Activated CD8-positive, alpha-beta memory T cell treated with anti-CD3 and anti-CD28 coated beads, Interleukin-2, amount 50 U/mL, for 1 hour (primary cell): ENCODE results near the gene ELF5.

Experiments used
- DNase-seq: peaks from one replicate; pipeline ENCODE4 v3.0.0-alpha.2; 2020; ENCODE audit errors: extremely low read depth

Gene ELF5

GRCh38 chr11:34513682-34514449, at the start of gene ELF5:
Gene ELF5 (minus strand): TSS chr11:34513794. CDS start chr11:34505749, 8,045 bp downstream.
- DNase-seq, result no peak

DNA sequence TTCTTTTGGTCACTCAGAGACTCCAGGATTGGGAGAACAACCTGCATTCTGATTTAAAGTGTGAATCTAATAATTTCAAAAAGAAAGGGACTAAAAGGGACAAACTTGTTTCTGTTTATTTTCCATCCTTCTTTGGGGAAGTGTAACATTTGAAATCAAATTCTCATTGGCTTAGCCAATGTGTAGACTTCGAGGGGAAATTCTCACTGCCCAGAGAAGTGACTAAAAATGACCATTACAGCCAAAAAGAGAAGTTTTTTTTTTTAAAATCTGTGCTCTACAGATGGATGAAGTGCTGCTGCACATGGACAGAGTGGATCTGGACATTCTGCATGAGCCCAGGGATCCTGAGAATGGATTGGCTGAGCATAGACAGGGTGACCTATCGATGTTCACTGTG, 49.4 kb upstream of the ELF5 start:
- DNase-seq, result no peak

DNA sequence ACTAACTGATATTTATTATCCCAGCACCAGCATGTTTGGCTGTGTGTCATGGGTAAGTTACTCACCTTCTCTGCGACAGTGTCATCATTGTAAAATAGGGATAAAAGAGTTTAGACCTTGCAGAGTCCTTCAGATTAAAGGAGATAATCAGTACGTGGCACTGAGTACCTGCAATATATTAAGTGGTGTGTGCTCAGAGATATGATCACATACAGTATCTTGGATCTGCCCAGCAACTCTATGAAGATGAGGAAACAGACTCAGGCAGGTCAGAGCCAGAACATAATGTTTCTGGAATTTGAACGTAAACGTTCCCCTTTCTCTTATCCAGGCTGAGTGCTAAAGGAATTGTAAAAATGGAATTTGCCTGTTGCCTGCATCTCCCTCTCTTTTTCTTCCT, 46.9 kb upstream of the ELF5 start:
- no peak for DNase-seq

GRCh38 chr11:34558673-34559072, 45.1 kb upstream of the ELF5 start:
- DNase-seq, result no peak

GRCh38 chr11:34558211-34558610, 44.6 kb upstream of the ELF5 start:
- DNase-seq, result no peak

- no peak for DNase-seq
These were observed 38.7 kb upstream of the ELF5 start for GRCh38 chr11:34552270-34552669.

DNA sequence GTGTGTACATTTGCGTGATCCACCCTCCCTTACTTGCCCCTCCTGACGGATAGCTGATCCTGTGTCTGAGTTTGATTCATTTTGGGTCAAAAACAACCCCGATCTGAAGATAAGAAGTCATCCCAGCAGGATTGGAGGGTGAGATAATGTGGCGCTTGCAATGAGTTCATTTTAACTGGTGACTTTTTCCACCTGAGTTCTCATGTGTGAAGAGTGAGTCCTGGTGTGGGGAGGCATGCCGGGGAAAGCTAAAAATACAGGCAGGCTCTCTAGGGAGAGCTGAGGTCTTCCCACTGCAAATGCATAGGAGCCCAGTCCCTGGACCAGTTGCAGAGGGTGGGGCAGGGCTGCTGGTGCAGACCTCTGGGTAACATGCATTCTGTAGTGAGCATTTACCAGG, 35.7 kb upstream of the ELF5 start:
- no peak for DNase-seq

- no peak for DNase-seq
These were observed 34.7 kb upstream of the ELF5 start for GRCh38 chr11:34548278-34548677.

DNA sequence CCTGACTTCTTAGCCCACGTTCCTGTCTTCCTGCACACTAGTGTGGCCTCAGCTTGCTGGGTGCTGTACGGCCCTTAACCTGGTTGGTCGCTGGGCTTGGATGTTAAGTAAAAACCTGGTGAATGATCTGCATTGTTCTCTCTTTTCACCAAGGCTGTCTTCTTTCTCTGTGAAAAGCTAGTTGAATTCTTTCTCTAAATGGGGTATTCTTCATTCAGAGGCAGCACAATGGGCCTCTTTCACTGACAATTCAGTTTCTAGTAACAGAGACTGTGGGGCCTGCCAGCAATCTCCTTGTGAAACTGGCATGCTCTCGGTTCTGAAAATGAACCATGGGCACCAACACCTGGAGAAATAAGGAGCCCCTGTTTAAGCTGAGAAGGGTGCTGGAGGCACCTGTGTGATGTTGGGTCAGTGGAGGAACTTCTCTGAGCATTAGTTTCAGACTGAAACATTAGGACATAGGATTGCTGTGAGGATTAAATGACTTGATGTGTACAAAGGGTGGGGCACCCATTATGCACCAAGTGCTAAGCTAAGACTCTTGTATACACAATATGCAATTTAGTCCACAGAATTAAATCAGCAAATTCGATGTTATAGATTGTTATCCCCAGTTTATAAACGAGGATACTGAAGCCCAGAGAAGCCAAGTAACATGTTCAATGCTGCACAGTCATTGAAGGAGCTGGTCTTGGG, 33.1 kb upstream of the ELF5 start:
- DNase-seq, result no peak

DNA sequence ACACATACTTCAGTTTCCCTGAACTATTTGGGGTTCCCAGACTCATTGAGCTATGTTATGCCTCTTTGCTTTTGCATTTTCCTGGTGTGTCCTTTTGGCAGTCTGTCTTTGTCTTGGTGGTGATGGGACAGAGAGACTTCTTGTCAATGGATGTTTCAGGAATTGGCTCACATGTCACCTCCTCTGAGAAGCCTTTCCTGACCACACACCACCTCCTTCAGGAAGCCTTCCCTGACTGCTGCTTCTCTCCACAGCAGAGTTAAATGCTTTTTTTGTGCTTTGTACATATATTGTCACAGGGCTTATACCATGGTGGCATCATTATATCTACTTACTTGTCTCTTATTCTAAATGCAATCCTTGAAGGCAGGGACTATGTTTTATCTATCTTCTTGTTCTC, 28.5 kb upstream of the ELF5 start:
- no peak for DNase-seq

GRCh38 chr11:34540870-34541269, 27.3 kb upstream of the ELF5 start:
- DNase-seq, result no peak

GRCh38 chr11:34537636-34538035, 24.0 kb upstream of the ELF5 start:
- DNase-seq, result no peak

DNA sequence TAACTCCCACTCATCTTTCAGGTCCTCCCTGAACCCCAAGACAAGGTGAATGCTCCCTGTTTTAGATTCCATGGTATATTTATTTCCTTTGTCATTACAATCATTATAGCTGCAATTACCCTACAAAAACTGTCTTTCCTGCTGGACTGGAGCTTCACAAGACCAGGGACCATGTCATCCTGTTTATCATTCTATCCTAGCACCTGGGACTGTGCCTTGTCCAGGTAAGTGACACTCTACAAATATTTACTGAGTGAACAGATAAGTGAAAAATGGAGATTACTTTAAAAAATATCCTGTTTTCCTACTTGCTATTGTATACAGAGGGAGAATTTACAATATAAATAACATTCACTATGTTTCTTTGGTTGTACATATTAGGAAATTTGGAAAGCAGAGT, 22.5 kb upstream of the ELF5 start:
- DNase-seq, result no peak

DNA sequence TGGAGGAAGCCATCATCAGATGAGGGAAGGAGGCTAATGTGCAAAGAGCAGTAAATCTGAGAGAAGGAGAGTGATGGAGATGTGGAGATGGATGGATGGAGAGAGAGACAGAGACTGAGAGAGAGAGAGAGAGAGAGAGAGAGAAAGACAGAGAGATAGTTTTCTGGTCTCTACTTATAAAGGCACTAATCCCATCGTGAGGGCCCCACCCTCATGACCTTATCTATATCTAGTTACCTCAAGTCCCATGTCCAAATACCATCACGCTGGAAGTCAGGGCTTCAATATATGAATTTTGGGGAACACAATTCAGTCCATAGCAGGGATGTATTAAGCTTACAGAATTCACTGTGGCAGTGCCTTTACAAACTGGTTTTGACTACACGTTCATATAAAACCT, 21.2 kb upstream of the ELF5 start:
- no peak for DNase-seq

DNA sequence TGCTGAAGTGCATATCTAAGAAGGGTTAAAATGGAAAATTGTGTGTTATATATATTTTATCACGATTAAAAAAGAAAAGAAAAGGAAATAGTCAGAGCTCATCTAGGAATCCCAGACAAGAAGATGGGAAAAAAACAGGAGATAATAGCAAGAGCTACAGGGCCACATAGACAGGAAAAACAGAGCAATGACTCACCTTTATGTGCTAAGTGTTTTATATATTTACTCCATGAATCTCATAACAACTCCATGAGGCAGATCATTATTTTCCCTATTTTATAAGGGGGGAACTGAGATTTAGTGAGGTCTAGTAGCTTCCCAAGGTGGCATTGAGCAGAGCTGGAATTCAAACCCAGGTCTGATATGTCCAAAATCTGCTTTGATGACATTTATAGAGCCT, 18.1 kb upstream of the ELF5 start:
- no peak for DNase-seq

DNA sequence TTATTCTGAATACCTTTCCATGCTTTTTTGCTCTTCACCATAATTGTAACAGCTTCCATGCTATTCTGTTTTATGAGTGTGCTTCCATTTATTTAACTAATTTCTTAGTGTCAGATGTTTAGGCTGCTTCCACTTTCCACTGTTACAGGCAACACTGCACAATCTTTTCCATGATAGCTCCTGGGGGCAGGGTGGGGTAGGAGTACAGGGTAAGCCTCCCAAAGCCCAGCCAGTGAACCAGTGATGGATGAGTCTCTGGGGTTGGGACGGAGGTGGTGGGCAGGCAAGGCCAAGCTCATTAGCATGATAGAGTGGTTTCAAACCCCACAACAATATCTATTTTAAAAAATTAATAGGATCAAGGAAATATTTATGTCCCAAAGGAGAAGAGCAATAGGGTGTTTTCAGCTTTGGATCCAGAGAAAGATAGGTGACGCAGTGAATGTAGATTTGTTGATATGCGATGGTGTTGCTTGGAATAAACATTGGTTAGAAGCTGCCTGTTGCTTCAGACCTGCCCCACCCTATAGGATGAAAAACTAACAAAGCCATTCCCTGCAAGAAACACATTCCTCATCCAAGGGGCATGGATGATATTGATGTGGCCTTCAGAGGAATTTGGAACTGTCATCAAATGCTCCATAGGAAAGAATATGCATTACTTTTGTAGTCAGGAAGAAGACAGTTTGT, 17.1 kb upstream of the ELF5 start:
- no peak for DNase-seq

GRCh38 chr11:34529643-34530042, 16.0 kb upstream of the ELF5 start:
- no peak for DNase-seq

GRCh38 chr11:34528072-34528471, 14.5 kb upstream of the ELF5 start:
- DNase-seq, result no peak

- no peak for DNase-seq
These were observed 12.5 kb upstream of the ELF5 start for GRCh38 chr11:34525888-34526657.

- no peak for DNase-seq
These were observed 11.5 kb upstream of the ELF5 start for GRCh38 chr11:34525098-34525497.

DNA sequence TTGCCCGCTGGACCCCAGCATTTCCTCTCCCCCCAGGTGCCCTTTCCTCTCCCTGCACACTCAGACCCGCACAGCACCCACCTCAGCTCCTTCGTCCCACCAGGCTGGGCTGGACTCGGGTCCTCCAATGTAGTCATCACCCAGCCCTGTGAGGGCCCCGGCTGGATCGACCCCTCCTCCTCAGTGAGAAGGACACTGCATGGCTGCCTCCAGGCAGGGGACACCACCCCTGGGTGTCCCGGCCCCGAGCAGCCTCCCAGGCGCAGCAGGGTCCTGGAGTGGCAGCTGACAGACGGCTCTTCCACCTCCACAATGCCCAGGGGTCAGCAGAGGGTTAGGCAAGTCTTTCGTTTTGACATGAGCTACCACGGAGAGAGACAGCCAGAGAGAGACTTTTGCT, 11.1 kb upstream of the ELF5 start:
- DNase-seq, result no peak

DNA sequence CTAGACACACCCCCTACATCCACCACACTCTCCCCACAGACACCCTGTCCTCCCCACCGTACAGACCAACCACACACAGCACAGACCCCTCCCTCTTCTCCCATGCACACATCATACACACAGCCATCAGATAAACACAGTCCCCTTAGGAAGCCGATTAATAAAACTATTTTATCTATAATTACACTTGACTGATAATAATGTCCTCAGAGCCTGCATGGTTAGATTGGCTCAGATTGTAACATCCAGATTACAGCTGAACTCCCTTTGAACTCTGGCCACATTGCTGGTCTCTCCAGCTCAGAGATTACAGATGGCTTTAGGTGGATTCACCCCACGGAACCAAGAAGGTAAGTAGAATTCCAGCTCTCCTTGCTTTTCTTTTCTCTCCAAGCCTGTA, 9.5 kb upstream of the ELF5 start:
- DNase-seq, result no peak
